GDM1 (cell line): ENCODE data around the gene GNAL.

Source experiments
- DNase-seq: peaks from one replicate; lab custom pipeline; 2025; lab: John Stamatoyannopoulos, UW

Gene GNAL

GRCh38 chr18:11808001-11808855, 119.2 kb downstream of the GNAL start:
- no peak for DNase-seq

GRCh38 chr18:11809895-11810294, 120.8 kb downstream of the GNAL start:
- no peak for DNase-seq

- DNase-seq: no peak
These were observed 121.3 kb downstream of the GNAL start for GRCh38 chr18:11810379-11810778.

GRCh38 chr18:11811009-11811408, 121.9 kb downstream of the GNAL start:
- DNase-seq: no peak

GRCh38 chr18:11817229-11817628, 128.2 kb downstream of the GNAL start:
- DNase-seq: no peak

GRCh38 chr18:11818486-11819203, 129.6 kb downstream of the GNAL start:
- no peak for DNase-seq

GRCh38 chr18:11819938-11820337, 130.9 kb downstream of the GNAL start:
- no peak for DNase-seq

GRCh38 chr18:11820697-11821096, 131.6 kb downstream of the GNAL start:
- DNase-seq: no peak

GRCh38 chr18:11821208-11821607, 132.1 kb downstream of the GNAL start:
- no peak for DNase-seq

- no peak for DNase-seq
These were observed 132.7 kb downstream of the GNAL start for GRCh38 chr18:11821643-11822237.

- no peak for DNase-seq
These were observed 134.5 kb downstream of the GNAL start for GRCh38 chr18:11823545-11823944.

GRCh38 chr18:11826836-11827235, 137.8 kb downstream of the GNAL start:
- no peak for DNase-seq

GRCh38 chr18:11828786-11829432, 139.8 kb downstream of the GNAL start:
- no peak for DNase-seq

- DNase-seq: no peak
These were observed 141.5 kb downstream of the GNAL start for GRCh38 chr18:11830585-11830984.

GRCh38 chr18:11831921-11832320, 142.9 kb downstream of the GNAL start:
- no peak for DNase-seq

- no peak for DNase-seq
These were observed 145.7 kb downstream of the GNAL start for GRCh38 chr18:11834772-11835171.

- DNase-seq: no peak
These were observed 150.5 kb downstream of the GNAL start for GRCh38 chr18:11839556-11839955.

GRCh38 chr18:11840493-11840892, 151.4 kb downstream of the GNAL start:
- no peak for DNase-seq

GRCh38 chr18:11842562-11842961, 153.5 kb downstream of the GNAL start:
- no peak for DNase-seq

- DNase-seq: no peak
These were observed 155.4 kb downstream of the GNAL start for GRCh38 chr18:11844436-11844835.

GRCh38 chr18:11845654-11846053, 156.6 kb downstream of the GNAL start:
- no peak for DNase-seq

- no peak for DNase-seq
These were observed 158.7 kb downstream of the GNAL start for GRCh38 chr18:11847811-11848210.
